ENCODE data around the gene MAPK12.

DNA sequence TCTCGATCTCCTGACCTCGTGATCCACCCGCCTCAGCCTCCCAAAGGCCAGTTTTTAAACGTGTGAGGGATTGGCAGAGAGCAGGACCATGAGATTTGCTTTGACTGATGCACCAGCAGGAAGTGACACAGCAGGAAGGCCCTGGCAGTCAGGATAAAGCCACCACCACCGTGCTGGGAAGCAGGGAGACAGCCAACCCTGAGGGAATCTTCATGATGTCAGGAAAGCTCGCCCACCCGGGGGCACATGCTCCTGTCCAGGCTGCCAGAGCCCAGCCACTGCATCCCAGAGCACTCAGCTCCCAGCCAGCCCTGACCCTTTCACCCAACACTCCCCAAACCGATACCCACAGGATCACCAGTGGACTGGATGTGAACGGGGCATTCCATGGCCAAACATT, 22.7 kb downstream of the MAPK12 start:
- TF ChIP-seq, protein P1, sequence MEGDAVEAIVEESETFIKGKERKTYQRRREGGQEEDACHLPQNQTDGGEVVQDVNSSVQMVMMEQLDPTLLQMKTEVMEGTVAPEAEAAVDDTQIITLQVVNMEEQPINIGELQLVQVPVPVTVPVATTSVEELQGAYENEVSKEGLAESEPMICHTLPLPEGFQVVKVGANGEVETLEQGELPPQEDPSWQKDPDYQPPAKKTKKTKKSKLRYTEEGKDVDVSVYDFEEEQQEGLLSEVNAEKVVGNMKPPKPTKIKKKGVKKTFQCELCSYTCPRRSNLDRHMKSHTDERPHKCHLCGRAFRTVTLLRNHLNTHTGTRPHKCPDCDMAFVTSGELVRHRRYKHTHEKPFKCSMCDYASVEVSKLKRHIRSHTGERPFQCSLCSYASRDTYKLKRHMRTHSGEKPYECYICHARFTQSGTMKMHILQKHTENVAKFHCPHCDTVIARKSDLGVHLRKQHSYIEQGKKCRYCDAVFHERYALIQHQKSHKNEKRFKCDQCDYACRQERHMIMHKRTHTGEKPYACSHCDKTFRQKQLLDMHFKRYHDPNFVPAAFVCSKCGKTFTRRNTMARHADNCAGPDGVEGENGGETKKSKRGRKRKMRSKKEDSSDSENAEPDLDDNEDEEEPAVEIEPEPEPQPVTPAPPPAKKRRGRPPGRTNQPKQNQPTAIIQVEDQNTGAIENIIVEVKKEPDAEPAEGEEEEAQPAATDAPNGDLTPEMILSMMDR (conservative IDR thresholded peaks at IDR 0.05; ENCODE audit: low read depth, low read length) = no peak
- TF ChIP-seq, protein P2, sequence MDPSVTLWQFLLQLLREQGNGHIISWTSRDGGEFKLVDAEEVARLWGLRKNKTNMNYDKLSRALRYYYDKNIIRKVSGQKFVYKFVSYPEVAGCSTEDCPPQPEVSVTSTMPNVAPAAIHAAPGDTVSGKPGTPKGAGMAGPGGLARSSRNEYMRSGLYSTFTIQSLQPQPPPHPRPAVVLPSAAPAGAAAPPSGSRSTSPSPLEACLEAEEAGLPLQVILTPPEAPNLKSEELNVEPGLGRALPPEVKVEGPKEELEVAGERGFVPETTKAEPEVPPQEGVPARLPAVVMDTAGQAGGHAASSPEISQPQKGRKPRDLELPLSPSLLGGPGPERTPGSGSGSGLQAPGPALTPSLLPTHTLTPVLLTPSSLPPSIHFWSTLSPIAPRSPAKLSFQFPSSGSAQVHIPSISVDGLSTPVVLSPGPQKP (IDR thresholded peaks at IDR 0.05; ENCODE audit: borderline replicate concordance, low read depth, low read length) = no peak
- TF ChIP-seq MAZ (IDR thresholded peaks at IDR 0.05; ENCODE audit: borderline replicate concordance, low read depth, low read length) (no peak), RFX5 (IDR thresholded peaks at IDR 0.05; ENCODE audit: low read depth, low read length) (no peak), SMC3 (IDR thresholded peaks at IDR 0.05; ENCODE audit: low read depth, low read length) (no peak), CEBPB (IDR thresholded peaks at IDR 0.05; ENCODE audit: low read depth, low read length) (no peak), RAD21 (IDR thresholded peaks at IDR 0.05; ENCODE audit: low read length) (no peak), RCOR1 (IDR thresholded peaks at IDR 0.05; ENCODE audit: insufficient replicate concordance, low read length) (no peak), POLR2A (IDR thresholded peaks at IDR 0.05; ENCODE audit: low read depth, low read length) (no peak), MXI1 (IDR thresholded peaks at IDR 0.05; ENCODE audit: borderline replicate concordance, low read depth, low read length) (no peak)
